OCI-LY7 (cell line): ENCODE data around the gene YPEL4. TPM values are rescaled to one million over a fixed set of nuclear protein-coding genes. Genes with fewer than 3 reads are reported as not detected.

ENCODE experiments used
- BruUV-seq: library from RNA; stranded (reverse); fragments of 400-500 nt; replicated peaks from 2 replicates; lab custom pipeline; 2021; lab: Mats Ljungman, UMichigan
- CTCF ChIA-PET: fragments of 300-600 bp; sonication (Branson Sonifier 250); formaldehyde crosslinking; loops from one replicate; lab custom pipeline; 2022; ENCODE audit warnings: antibody characterized with exemption; ENCODE audit not compliant: unreplicated experiment; lab: Charles Lee
- POLR2A ChIA-PET: fragments of 300-600 bp; sonication (Branson Sonifier 250); formaldehyde crosslinking; loops from one replicate; lab custom pipeline; 2022; ENCODE audit warnings: antibody characterized with exemption; lab: Charles Lee
- DNase-seq: peaks from one replicate; pipeline ENCODE4 v3.0.0-alpha.2; 2015; ENCODE audit warnings: low spot score
- H2AFZ ChIP-seq: fragments of 200-600 bp; sonication (generic), shearing (Covaris generic); 2 replicates; pipeline ENCODE4 v1.6.1; 2014; ENCODE audit warnings: mild to moderate bottlenecking, antibody characterized with exemption, low read length, moderate library complexity
- H3K27ac ChIP-seq: fragments of 200-600 bp; sonication (generic); 2 replicates; pipeline ENCODE4 v1.5.1; 2014; ENCODE audit warnings: mixed run types, low read depth, mild to moderate bottlenecking, moderate library complexity, low read length, inconsistent platforms; ENCODE audit not compliant: poor library complexity, severe bottlenecking
- H3K36me3 ChIP-seq: fragments of 200-600 bp; sonication (generic); 2 replicates; pipeline ENCODE4 v1.6.1; 2014; ENCODE audit warnings: mild to moderate bottlenecking, antibody characterized with exemption, low read length, moderate library complexity, mixed read lengths; ENCODE audit not compliant: insufficient read depth
- H3K4me1 ChIP-seq: fragments of 200-600 bp; sonication (generic); 2 replicates; pipeline ENCODE4 v1.5.1; 2014; ENCODE audit warnings: mild to moderate bottlenecking, low read length; ENCODE audit not compliant: insufficient read depth, poor library complexity, severe bottlenecking
- H3K4me2 ChIP-seq: fragments of 200-600 bp; sonication (generic); 2 replicates; pipeline ENCODE4 v1.6.1; 2014; ENCODE audit warnings: mild to moderate bottlenecking, low read length
- H3K4me3 ChIP-seq: fragments of 200-600 bp; sonication (generic); 2 replicates; pipeline ENCODE4 v1.5.1; 2014; ENCODE audit warnings: mild to moderate bottlenecking, low read depth, low read length; ENCODE audit not compliant: poor library complexity, severe bottlenecking
- H3K79me2 ChIP-seq: fragments of 200-600 bp; sonication (generic); 2 replicates; pipeline ENCODE4 v1.6.1; 2016; ENCODE audit warnings: low read depth, mild to moderate bottlenecking, low read length, moderate library complexity, mixed read lengths; ENCODE audit not compliant: insufficient read depth
- H3K9me2 ChIP-seq: fragments of 200-600 bp; sonication (generic); 2 replicates; pipeline ENCODE4 v1.6.1; 2016; ENCODE audit warnings: mild to moderate bottlenecking, low read length, mixed read lengths; ENCODE audit not compliant: insufficient read depth
- H3K9me3 ChIP-seq: fragments of 200-600 bp; sonication (generic); 2 replicates; pipeline ENCODE4 v1.6.1; 2014; ENCODE audit warnings: mild to moderate bottlenecking, mixed run types, low read length, mixed read lengths
- H4K20me1 ChIP-seq: fragments of 200-600 bp; sonication (generic); 2 replicates; pipeline ENCODE4 v1.6.1; 2014; ENCODE audit warnings: mild to moderate bottlenecking, antibody characterized with exemption, low read length, moderate library complexity, mixed read lengths; ENCODE audit not compliant: insufficient read depth
- EZH2phosphoT487 ChIP-seq: fragments of 200-600 bp; sonication (generic); IDR thresholded peaks from 2 replicates; pipeline ENCODE4 v1.6.1; 2018; ENCODE audit warnings: low read depth, borderline replicate concordance, mild to moderate bottlenecking, mixed run types, antibody characterized with exemption, low read length, moderate library complexity, mixed read lengths
- intact Hi-C: fragments of 100-400 bp; cut with micrococcal nuclease; formaldehyde crosslinking; loops from one replicate; pipeline ENCODE4 v1.10.0; 2022; ENCODE audit not compliant: unreplicated experiment
- total RNA-seq, 2 experiments: library from RNA; depleted of rRNA in 1 of 2; stranded (reverse); fragments of >200 nt in 1 of 2; shearing (Covaris generic) in 1 of 2; gene quantifications; 2 replicates each; pipeline ENCODE4 v1.2.3, GENCODE V29; 2014 to 2022
- TF ChIP-seq, protein P1 (sequence below): fragments of 200-600 bp; sonication (generic); conservative IDR thresholded peaks from 2 replicates; pipeline ENCODE4 v1.5.1; 2014; ENCODE audit warnings: mild to moderate bottlenecking, antibody characterized with exemption, low read length, moderate library complexity, mixed read lengths

Gene YPEL4
- total RNA-seq, 2 experiments from 2014 or later, result 0.54 to 0.55 TPM

DNA sequence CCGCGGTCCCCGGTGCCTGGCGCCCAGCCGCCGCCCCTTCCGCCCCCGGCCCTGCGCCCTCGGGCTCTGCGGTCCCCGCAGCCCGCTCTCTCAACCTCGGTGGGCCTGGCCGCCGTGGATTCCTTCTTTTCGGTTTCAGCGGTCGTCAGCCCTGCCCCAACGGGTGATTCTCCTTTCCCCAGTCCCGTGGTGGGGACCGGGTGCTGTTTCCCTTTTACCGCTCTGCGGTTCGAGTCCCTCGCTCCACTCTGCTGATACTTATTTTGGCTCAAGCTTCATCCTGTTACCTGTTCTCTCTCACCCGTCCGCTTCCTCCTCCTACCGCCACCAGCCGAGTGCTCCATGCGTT is 18.7 kb upstream of the YPEL4 start:
- intact Hi-C loops, result loop anchor here (5.0 kb wide), 3 partner anchors 156 to 909 kb away; partner anchors contain the start of genes LPXN and ZFP91
- Histone ChIP-seq H3K27ac (peak overlapping the region; percentile 88), H4K20me1 (peaks cover 37% of the 10 kb centered on the region), H3K36me3 (peaks cover 33% of the 10 kb centered on the region), H3K9me3 (no peaks in the 10 kb centered on the region), H2AFZ (peak overlapping the region; percentile 56; the same call in 1 of the 2 replicates), H3K9me2 (no peaks in the 10 kb centered on the region), H3K4me3 (peak overlapping the region; percentile 94), H3K79me2 (peaks cover 53% of the 10 kb centered on the region), H3K4me1 (peaks cover 23% of the 10 kb centered on the region), H3K4me2 (peak overlapping the region; percentile 93)
- ChIA-PET POLR2A (interaction anchor here (0.5 kb wide), 1 partner anchor 29 kb away, joined by 4 read pairs; no protein-coding TSS in a partner anchor), CTCF (interaction anchor here (1.3 to 1.4 kb wide), 2 partner anchors 27 to 175 kb away, joined by 3 to 4 read pairs; no protein-coding TSS in a partner anchor)
- no peak for TF ChIP-seq EZH2phosphoT487
- TF ChIP-seq, protein P1, sequence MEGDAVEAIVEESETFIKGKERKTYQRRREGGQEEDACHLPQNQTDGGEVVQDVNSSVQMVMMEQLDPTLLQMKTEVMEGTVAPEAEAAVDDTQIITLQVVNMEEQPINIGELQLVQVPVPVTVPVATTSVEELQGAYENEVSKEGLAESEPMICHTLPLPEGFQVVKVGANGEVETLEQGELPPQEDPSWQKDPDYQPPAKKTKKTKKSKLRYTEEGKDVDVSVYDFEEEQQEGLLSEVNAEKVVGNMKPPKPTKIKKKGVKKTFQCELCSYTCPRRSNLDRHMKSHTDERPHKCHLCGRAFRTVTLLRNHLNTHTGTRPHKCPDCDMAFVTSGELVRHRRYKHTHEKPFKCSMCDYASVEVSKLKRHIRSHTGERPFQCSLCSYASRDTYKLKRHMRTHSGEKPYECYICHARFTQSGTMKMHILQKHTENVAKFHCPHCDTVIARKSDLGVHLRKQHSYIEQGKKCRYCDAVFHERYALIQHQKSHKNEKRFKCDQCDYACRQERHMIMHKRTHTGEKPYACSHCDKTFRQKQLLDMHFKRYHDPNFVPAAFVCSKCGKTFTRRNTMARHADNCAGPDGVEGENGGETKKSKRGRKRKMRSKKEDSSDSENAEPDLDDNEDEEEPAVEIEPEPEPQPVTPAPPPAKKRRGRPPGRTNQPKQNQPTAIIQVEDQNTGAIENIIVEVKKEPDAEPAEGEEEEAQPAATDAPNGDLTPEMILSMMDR, result no peak
- DNase-seq, result peak; percentile 62
- BruUV-seq, result no TSS peak

DNA sequence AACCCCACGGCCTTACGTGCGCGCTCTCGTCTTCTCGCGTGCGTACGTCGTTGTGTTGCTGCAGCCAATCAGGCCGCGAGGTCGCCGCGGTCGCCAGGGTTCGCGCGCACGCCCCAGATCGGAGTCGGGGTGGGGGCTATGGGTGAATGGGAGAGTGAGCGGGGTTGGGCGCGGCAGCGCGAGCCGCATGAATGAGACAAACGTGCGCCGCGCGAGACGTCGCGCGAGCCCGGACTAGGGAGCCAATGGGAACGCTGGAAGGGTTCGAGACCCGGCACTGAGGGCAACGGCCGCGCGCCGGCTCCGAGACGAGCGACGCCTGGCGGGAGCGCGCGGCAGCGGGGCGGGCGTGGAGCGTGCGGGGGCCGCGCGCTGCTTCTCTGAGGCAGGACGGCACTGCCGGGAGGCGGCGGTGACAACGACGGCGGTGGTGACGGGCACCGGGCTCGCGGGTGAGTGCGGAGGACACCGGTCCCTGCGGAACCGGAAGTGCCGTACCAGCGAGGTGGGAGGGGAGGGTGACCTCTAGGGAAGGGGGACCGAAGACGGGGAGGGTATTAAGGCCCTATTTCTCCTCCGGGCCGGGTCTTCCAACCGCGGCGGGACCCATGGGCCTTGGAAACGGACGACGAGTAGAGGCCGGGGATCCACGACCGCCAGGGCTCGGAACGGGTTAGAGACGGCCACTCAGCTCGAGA is 18.2 kb upstream of the YPEL4 start, which contains the start of gene ZDHHC5:
ZDHHC5 (plus strand) TSS at position 379 of the 698 bp plus-strand sequence. CDS start 4,977 bp downstream, outside the sequence.
- BruUV-seq, result no TSS peak
- Histone ChIP-seq H3K4me2 (peak within 1 kb of the TSS; percentile 94), H4K20me1 (peaks cover 37% of the 10 kb centered on the region), H2AFZ (peak within 1 kb of the TSS; percentile 90), H3K27ac (peak within 1 kb of the TSS; percentile 88), H3K9me3 (no peaks in the 10 kb centered on the region), H3K36me3 (peaks cover 31% of the 10 kb centered on the region), H3K9me2 (no peaks in the 10 kb centered on the region), H3K4me3 (peak within 1 kb of the TSS; percentile 94), H3K79me2 (peaks cover 48% of the 10 kb centered on the region), H3K4me1 (peaks cover 23% of the 10 kb centered on the region)
- TF ChIP-seq EZH2phosphoT487, result no peak
- TF ChIP-seq, protein P1, result peak; percentile 34
- POLR2A ChIA-PET, result interaction anchor here (0.5 to 1.8 kb wide), 3 partner anchors 11 to 35 kb away, joined by 4 to 12 read pairs (median 6); partner anchors contain the start of gene CLP1
- CTCF ChIA-PET, result interaction anchor here (1.3 to 1.4 kb wide), 2 partner anchors 27 to 174 kb away, joined by 3 to 4 read pairs; no protein-coding TSS in a partner anchor
- DNase-seq, result peak; percentile 99
- intact Hi-C loops, result loop anchor here (1.0 to 5.0 kb wide), 6 partner anchors 44 to 909 kb away; partner anchors contain the start of genes LPXN, MED19, SELENOH and TMX2
